ENCODE results near the gene PTPRM.
A peak's percentile ranks its signal among the peaks of the same experiment; 100 is the strongest.
"Not testable (repeated sequence)": the region's sequence is repeated elsewhere in the genome, so short reads cannot be mapped to it uniquely, and the experiment has no call there.

Gene PTPRM

GRCh38 chr18:7946734-7947377 is 379.7 kb downstream of the PTPRM start:
- peak; percentile 57 for DNase-seq (ENCODE audit: low spot score)

DNA sequence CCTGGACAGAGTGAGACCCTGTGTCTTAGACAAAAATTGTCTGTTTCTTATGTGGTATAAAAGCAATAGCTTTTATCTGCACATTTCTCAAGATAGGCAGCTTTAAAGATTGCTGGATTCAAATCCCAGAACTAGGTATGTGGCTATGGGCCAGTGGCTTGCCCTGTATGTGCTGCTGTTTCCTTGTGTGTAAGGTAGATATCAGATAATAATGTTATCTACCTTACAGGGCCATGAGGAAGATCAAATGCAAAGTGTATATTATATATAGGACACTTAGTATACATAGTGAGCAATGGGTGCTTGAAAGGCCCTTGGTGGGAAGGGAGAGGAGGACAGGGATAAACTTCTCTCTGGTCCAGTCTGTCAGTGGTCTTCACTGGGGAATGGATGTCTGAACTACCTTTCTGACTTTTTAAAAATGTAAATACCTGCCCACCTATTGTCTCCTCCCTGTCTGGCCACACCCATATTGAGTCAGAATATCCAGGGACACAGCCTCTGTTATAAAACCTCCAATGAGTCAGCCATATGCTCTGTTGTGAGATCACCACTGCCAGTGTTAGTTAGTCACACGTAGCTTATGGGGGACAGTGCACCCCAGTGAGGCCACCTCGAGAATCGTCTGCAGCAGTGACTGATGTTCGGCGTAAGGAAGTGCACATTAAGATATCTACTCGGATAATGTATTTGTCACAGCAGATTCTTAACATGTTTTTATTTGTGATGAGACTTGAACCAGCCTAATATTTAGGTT is 383.4 kb downstream of the PTPRM start:
- DNase-seq (ENCODE audit: low spot score) = peak; percentile 24

- no peak for DNase-seq (ENCODE audit: low spot score)
These were observed 386.2 kb downstream of the PTPRM start for GRCh38 chr18:7953095-7953958.

DNA sequence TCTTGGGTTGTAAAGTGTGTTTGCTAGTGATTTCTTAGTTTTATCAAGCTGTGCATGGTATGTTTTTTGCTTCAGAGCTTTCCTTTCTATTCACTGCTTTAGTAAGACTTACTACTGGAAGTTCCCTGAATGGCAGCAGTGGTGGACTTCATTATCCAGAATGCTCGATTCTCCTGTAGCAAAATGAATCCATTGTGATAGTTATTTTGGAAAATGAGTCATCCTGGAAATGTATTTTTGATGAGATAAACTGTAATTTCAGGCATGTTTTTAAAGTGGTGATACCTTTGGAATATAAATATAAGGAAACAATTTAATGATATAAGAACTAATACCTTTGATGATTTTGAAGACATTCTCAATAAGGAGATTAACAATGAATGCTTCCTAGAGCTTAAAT is 387.1 kb downstream of the PTPRM start:
- no peak for DNase-seq (ENCODE audit: low spot score)

DNA sequence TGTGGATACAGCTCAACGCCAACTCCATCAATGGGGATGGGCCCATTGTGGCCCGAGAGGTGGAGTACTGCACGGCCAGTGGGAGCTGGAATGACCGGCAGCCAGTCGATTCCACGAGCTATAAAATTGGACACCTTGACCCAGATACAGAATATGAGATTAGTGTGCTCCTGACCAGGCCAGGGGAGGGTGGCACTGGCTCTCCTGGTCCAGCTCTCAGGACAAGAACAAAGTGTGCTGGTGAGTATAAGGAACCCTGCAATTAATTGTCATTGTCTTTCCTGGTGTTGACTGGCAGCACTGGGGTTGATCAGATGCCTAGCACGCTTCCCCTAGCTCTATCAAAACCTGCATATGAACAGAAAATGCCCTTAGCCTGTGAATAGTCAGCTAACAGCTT is 388.1 kb downstream of the PTPRM start:
- DNase-seq (ENCODE audit: low spot score) = no peak

GRCh38 chr18:7957297-7957696 is 390.2 kb downstream of the PTPRM start:
- DNase-seq (ENCODE audit: low spot score) = no peak

GRCh38 chr18:7958081-7958896 is 391.2 kb downstream of the PTPRM start:
- peak; percentile 20 for DNase-seq (ENCODE audit: low spot score)

GRCh38 chr18:7958897-7959146 is 391.7 kb downstream of the PTPRM start:
- no peak for DNase-seq (ENCODE audit: low spot score)

DNA sequence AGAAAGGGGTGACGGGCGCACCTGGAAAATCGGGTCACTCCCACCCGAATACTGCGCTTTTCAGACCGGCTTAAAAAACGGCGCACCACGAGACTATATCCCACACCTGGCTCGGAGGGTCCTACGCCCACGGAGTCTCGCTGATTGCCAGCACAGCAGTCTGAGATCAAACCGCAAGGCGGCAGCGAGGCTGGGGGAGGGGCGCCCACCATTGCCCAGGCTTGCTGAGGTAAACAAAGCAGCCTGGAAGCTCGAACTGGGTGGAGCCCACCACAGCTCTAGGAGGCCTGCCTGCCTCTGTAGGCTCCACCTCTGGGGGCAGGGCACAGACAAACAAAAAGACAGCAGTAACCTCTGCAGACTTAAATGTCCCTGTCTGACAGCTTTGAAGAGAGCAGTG is 399.6 kb downstream of the PTPRM start:
- not testable (repeated sequence) for DNase-seq (ENCODE audit: low spot score)

DNA sequence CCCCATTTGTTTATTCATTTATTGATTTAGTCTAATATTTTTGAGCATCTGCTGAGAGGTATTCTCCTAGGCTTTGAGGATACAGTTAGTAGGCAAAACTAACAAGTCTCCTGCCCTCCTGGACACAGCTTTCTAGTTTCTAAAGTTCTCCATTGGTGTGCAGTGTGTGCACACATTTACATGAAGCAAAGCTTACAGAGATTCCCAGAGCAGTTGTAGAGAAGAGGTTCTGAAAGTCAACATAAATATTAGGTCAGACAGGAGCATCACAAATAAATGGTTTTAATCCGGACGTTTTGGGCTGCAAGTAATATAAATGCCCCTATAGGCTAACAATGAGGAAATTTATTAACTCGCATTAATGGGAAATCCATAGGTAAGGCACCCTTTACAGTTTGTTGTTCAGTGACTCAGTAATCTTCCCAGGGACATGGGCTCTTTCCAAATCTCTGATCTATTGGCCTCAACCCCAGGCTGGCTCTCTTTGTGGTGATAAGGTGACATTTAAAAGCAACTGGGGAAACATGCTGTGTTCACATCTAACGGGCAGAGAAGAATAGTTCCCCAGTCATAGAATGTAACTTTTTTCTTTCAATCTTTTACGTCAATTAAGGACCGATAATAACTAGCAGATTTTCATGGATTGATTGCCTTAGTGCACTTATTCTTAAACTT is 407.2 kb downstream of the PTPRM start:
- DNase-seq (ENCODE audit: low spot score) = no peak

- no peak for DNase-seq (ENCODE audit: low spot score)
These were observed 410.8 kb downstream of the PTPRM start for GRCh38 chr18:7977897-7978296.

- DNase-seq (ENCODE audit: low spot score) = no peak
These were observed 411.7 kb downstream of the PTPRM start for GRCh38 chr18:7978834-7979233.

GRCh38 chr18:7979714-7980113 is 412.6 kb downstream of the PTPRM start:
- no peak for DNase-seq (ENCODE audit: low spot score)

GRCh38 chr18:7980136-7980535 is 413.0 kb downstream of the PTPRM start:
- DNase-seq (ENCODE audit: low spot score) = no peak

DNA sequence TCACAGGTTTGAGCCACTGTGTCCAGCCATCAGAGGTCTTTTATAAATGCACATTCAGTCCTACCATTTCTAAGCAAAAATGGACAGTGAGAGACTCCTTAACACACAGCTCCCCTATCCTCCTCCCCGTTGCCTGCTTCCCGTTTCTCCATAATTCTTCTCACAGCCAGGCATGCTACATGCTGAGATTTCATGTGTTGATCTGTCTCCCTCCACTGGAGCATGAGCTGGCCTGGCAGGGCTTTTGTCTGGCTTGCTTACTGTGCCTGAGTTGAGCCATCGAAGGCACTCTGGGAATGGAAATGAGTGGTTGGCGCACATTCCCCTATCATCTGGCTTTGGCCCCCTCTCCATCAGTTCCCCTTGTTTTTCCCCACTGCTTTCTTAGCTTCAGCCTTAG is 413.5 kb downstream of the PTPRM start:
- DNase-seq (ENCODE audit: low spot score) = no peak

DNA sequence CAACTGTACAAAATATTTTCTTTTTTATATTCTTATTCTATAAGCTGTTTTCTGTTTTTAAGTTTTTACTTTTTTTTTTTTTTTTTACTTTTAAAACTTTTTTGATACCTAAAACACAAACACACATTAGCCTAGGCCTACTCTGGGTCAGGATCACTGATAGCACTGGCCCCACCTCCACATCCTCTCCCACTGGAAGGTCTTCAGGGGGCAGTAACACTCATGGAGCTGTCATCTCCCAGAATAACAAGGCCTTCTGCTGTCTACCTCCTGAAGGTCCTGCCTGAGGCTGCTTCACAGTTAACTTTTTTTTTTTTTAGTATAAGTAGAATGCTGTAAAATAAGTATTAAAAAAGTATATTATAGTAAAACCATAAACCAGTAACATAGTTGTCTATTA is 415.1 kb downstream of the PTPRM start:
- DNase-seq (ENCODE audit: low spot score) = no peak

DNA sequence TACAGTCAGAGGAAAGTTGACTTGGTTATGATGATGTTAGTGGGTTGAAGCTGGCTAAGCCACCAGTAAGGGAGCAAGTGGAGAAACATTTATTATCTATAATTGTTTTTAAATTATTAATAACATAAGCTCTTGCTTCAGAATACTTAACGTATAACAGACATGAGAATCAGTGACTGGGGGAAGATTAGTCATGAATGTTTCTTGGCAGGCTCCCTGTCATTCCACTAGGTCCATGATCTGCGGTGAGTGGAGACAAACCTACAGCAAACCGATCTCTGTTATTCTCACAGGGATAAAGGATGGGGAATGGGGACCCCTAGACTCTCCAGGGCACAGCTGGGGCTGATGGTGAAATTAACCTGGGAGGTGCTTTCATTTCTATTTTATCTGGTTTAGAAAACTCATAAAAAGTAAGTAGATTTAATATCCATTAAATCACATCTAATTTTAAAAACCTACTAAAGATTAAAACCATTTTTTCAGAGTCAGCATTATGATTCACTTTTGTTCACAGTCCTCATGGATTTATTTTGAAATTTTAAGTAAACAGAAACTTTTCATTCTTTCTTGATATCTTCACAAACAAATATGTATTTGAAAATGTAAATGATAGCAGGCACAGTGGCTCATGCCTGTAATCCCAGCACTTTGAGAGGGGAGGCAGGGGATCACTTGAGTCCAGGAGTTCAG is 420.3 kb downstream of the PTPRM start:
- peak; percentile 39 for DNase-seq (ENCODE audit: low spot score)

- DNase-seq (ENCODE audit: low spot score) = no peak
These were observed 423.6 kb downstream of the PTPRM start for GRCh38 chr18:7990670-7991069.

DNA sequence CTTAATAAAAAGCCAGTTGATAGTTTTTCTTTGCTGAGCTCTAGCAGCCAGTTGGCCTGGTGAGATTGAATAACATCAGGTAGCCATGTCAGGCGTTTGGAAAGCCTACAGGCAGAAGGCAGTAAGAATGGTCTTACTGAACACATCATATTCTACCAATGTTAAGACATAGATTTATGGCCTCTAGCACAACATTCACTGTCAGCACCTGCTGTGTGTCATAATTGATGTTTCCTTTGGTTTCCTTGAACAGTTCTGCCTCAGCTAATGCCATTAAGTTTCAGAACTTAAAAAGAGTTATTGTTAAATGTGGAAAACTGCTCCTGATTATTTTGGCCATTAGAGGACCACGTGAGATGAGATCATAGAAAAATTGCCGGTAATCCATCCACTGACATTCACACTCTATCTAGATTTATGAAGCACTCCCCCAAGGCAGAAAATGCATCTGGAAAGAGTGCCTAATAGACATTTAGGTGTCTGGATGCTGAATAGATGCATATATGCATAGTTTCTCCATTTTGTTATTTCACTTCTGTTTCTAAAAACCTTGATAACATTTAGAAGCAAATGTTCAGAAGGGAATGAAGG is 434.7 kb downstream of the PTPRM start:
- DNase-seq (ENCODE audit: low spot score) = no peak

DNA sequence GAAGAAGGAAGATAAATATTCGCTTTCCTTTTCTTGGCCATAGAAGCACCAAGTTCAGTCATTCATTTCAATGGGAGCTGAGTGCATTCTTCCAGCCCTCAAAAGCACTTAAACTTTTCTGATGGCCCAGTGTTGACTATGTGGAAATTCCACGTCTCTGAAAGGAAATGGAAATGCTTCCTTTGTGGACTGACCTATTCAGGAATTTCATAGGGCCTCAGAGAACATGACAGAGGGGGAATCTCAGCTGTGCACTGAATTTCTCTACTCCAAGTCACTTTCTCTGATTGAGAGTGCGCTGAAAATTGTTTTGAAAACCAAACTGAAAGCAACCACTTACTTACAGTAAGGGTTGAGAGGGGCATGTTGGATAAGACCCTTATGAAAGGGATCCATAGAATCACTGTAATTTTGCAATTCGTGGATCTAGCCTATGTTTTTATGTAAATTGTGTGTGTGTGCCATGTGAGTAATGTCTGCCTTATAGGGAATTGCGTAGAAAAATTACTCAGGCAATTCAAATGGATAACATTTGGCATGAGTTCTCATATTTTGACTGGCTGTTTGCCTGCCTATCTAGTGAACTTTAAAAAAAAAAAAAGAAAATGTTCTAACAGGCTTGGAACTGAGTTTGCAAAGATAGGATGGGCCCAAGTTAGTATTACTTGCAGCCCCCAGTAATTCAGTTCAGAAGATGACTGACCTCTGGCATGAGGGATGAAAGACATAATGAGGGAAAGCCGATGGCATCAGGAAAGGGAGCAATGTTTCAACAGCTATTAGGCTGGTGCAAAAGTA is 437.0 kb downstream of the PTPRM start:
- DNase-seq (ENCODE audit: low spot score) = no peak
